H1 (cell line): Measurements from ENCODE around the gene MDC1. TPM values are rescaled to one million over a fixed set of nuclear protein-coding genes. Genes with fewer than 3 reads are reported as not detected.

Experiments
- CHD7 ChIP-seq: fragments of 300-600 bp; sonication (generic); IDR thresholded peaks from 2 replicates; pipeline ENCODE4 v1.7.1; 2012; ENCODE audit warnings: low read length, moderate library complexity, mild to moderate bottlenecking, inconsistent platforms; ENCODE audit not compliant: insufficient replicate concordance
- CTBP2 ChIP-seq: IDR thresholded peaks from 2 replicates; pipeline ENCODE4 v1.7.0; 2011; ENCODE audit warnings: borderline replicate concordance, mild to moderate bottlenecking, moderate library complexity, mixed read lengths, low read length; ENCODE audit not compliant: insufficient read depth, insufficient read length
- GABPA ChIP-seq: IDR thresholded peaks from 2 replicates; pipeline ENCODE4 v1.6.1; 2011; ENCODE audit warnings: mild to moderate bottlenecking, low read length, moderate library complexity, borderline replicate concordance; ENCODE audit not compliant: insufficient read depth
- MAFK ChIP-seq: IDR thresholded peaks from 2 replicates; pipeline ENCODE4 v1.6.1; 2012; ENCODE audit warnings: low read depth, mild to moderate bottlenecking, improper control_type of control experiment, low read length
- NANOG ChIP-seq: IDR thresholded peaks from 2 replicates; pipeline ENCODE4 v1.6.1; 2011; ENCODE audit warnings: low read length, low read depth, mild to moderate bottlenecking, inconsistent platforms; ENCODE audit not compliant: insufficient read depth, poor library complexity, severe bottlenecking
- POLR2A ChIP-seq, 2 experiments: IDR thresholded peaks; 1 replicate in 1 of 2; 2 replicates in 1 of 2; pipeline ENCODE4 v1.6.1; 2011; ENCODE audit warnings: low read depth in 2 of 2, low read length in 2 of 2, mild to moderate bottlenecking in 2 of 2; ENCODE audit errors: control extremely low read depth in 1 of 2
- ZNF274 ChIP-seq: IDR thresholded peaks from 2 replicates; pipeline ENCODE4 v1.7.0; 2012; ENCODE audit warnings: low read length, borderline replicate concordance; ENCODE audit errors: extremely low read depth
- polyA plus RNA-seq, 7 experiments: library from polyadenylated mRNA; depleted of rRNA in 3 of 7; stranded (reverse) in 5 of 7; unstranded in 2 of 7; fragments of >200 nt in 5 of 7; fragments of 200-250 nt in 2 of 7; gene quantifications; 1 replicate in 5 of 7; 2 replicates in 1 of 7; 4 replicates in 1 of 7; pipeline versions ENCODE4 v1.2.1 to v1.2.3, GENCODE V29; 2011 to 2013; ENCODE audit warnings: missing spikeins in 2 of 7, mixed read lengths in 2 of 7
- total RNA-seq: library from RNA; stranded (reverse); fragmentation: NEBNext Ultra II Directional; extraction: Animal tissue kit (Norgen Biotek cat#: 25700); gene quantifications from 2 replicates; pipeline ENCODE4 v1.2.1, GENCODE V29; 2021
- TF ChIP-seq, protein P1 (sequence below): IDR thresholded peaks from 2 replicates; pipeline ENCODE4 v1.6.1; 2012; ENCODE audit warnings: low read length, inconsistent platforms
- TF ChIP-seq, protein P2 (sequence below): IDR thresholded peaks from 2 replicates; pipeline ENCODE4 v1.6.1; 2012; ENCODE audit warnings: inconsistent platforms

The MDC1 gene
- total and polyA plus RNA-seq, 2 of the 8 experiments (the other 6 are each of a cell fraction or from before 2014, with no cell fraction given): 29.9 to 81.1 TPM

- TF ChIP-seq CHD7 (no peak), MAFK (no peak), ZNF274 (no peak), POLR2A (IDR thresholded peaks at IDR 0.05; ENCODE audit: control extremely low read depth in 1 of 2, low read depth in 2 of 2, low read length in 2 of 2) (peak in 1 of 2 experiments; percentile 59; a peak in 1 of 3 replicates), GABPA (no peak), NANOG (no peak), CTBP2 (no peak)
- TF ChIP-seq, protein P1, sequence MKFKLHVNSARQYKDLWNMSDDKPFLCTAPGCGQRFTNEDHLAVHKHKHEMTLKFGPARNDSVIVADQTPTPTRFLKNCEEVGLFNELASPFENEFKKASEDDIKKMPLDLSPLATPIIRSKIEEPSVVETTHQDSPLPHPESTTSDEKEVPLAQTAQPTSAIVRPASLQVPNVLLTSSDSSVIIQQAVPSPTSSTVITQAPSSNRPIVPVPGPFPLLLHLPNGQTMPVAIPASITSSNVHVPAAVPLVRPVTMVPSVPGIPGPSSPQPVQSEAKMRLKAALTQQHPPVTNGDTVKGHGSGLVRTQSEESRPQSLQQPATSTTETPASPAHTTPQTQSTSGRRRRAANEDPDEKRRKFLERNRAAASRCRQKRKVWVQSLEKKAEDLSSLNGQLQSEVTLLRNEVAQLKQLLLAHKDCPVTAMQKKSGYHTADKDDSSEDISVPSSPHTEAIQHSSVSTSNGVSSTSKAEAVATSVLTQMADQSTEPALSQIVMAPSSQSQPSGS: no peak
- TF ChIP-seq, protein P2, sequence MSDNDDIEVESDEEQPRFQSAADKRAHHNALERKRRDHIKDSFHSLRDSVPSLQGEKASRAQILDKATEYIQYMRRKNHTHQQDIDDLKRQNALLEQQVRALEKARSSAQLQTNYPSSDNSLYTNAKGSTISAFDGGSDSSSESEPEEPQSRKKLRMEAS: peak; percentile 65; the same call in 1 of the 2 replicates
These were observed 3.7 kb upstream of the MDC1 start (continued) for GRCh38 chr6:30720738-30721197.
